NCI-H1092 (cell line): ENCODE results near the gene PTGDS.

Experiments
- DNase-seq: peaks from one replicate; lab custom pipeline; 2025; lab: John Stamatoyannopoulos, UW

PTGDS gene

DNA sequence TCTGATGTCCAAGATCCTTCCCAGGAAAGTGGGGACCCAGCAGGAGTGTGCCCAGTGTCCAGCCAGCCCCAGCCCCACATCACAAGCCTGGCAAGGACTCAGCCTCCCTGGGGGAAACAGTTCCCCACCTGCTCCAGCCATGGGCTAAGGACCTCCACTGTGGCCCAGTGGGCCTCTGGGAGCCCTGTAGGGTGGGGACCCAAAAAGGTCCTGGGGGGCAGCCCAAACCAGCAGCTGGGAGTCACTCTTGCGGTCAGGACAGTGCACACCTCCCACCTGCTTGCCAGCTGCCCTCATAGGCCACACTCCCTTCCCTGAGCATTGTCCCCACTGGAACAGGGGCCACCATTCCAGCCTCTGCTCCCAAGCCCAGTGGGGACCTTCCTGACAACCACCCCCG is 49.1 kb downstream of the PTGDS start:
- DNase-seq, result no peak

DNA sequence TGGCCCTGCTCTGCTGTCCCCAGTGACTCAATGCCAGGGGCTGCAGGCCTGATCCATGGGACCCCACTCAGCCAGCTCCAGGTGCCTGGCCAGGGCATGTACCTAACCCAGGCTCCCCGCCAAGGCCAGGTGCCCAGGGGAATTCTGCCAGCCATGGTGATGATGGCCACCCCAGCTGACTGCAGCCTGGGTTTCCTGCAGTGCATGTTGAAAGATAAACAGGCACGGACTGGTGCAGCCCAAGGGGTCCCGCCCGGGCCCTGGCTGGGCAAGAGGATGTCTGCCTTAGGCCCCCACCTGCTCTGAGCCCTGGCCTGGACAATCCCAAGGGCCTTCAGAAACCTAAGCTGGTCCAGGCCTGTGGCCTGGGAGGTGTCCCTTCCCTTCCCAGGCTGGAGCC is 49.5 kb downstream of the PTGDS start:
- peak; percentile 31 for DNase-seq

DNA sequence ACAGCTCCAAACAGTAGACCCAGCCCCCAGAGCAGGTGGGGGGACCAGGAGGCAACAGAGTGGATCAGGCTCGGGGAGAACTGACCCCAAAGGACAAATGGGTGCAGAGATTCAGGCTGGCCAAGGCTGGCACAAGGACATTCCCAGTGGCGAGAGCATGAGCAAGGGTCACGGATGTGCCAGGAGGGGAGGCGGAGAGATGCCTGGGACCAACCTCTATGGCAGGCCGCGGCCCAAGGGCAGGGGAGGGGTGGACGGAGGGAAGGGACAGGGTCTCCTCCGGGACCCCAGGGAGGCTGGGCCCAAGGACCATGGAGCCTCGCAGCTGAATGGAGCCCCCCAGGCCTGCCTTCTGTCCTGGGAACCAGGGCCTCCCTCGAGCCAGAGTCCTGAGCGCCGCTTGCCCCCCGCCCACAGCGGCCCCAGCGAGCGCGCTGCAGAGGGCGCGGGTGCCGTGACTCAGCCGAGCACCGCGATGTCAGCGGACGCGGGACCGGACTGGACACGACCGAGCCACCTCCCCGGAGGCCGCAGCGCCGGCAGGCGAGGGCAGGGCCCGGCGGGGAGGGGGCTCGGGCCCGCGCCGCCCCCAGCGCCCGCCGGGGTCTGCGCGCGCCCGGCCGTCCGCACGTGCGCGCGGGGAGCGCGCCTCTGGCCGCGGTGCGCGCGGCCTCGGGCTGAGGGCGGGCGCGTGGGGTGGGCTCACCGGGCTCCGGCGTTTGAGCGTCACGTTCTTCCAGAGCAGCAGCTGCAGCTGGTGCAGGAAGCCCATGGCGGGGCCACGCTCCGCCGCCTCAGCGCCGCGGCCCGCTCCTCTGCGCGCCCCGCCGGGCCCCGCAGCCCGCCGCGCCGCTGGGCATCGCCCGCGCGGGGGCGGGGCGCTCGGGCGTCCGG is 50.3 kb downstream of the PTGDS start, which contains the start of gene ABCA2:
ABCA2 (minus strand) TSS at position 869 of the 894 bp plus-strand sequence; CDS start at position 772, 97 bp downstream.
- no peak for DNase-seq

DNA sequence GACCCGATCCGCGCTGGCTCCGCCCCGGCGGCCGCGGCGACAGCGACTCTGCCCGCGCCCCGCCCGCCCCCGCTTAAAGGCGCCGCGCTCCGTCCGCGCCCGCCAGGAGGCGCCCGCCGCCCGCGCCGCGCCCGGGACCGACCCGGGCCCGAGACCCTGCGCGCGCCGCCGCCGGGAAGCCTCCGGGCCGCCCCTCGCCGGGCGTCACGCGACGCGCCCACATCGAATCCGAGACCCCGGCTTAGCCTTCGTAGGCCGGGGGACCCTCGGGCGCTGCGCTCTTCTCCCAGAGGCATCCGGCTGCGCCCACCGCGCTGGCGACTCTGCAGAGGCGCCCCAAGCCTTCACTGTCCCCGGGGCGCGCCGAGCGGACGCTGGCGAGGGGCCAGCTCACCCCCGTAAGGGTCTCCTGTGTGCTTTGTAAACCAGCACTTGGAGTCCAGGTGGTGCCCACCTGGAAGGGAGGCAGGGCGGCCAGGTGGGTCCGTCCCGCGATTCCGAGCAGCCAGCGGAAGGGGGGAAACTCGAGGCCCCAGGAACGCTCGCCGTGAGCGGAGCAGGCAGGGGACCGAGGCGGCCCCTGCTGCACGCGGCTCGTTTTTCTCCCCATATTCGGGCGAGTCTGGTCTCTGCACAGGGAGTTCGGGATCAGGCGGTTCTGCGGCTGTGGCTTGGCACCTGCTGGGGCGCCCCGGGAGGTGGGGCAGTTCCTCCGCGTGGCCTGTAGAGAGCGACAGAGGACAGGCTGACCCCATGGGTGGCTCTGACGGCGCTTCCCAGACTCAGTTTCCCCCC is 51.2 kb downstream of the PTGDS start:
- peak; percentile 37 for DNase-seq

DNA sequence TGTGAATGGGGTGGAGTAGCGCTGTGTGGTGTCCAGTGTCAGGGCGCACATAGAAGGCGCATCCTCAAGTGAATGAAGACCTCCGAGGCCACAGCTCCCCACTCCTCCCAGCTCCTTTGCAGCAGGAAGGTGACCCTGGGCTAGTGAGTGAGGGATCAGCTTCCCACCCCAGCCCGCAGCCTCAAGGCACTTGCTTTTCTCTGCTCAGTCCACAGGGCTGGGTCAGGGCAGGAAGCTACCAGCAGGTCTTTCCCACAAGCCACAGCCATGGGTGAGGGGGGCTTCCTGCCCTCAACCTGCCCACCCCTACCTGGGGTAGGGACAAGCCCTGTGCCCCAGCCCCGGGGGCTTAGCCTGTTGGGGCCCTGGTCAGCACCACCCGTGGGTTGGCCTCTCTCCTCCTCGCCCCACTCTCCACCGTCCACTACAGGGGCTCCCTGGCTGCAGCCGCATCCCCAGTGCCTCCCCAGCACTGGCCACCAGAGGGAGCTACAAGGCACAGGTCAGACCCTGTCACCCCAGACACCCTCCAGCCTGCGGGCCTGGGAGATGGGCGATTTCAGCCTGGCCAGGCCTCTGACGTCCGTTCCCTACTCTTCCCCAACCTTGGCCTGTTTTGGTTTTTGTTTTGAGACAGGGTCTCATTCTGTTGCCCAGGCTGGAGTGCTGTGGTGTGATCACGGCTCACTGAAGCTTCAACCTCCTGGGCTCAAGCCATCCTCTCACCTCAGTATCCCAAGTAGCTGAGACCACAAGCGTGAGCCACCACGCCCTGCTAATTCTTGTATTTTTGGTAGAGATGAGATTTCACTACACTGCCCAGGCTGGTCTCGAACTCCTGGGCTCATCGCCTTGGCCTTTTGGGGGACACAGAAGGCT is 52.0 kb downstream of the PTGDS start:
- DNase-seq, result peak; percentile 29

DNA sequence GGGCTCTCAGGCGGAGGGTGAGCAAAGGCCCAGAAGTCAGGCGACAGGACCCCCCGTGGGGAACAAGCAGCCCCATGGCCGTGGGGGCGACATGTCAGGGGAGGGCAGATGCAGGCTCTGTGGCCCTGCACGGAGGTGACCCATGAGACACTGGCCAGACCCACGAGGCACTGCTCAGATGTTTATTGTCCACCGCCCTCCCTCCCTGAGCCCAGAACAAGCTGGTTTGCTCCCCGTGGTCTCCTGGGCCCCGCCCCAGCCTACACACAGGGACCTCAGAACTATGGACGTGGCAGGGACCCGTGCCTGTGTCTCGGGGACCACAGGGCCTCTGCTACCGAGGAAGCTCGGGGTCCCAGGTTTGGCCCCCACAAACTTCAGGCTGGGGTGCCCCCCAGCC is 52.7 kb downstream of the PTGDS start:
- DNase-seq, result no peak

DNA sequence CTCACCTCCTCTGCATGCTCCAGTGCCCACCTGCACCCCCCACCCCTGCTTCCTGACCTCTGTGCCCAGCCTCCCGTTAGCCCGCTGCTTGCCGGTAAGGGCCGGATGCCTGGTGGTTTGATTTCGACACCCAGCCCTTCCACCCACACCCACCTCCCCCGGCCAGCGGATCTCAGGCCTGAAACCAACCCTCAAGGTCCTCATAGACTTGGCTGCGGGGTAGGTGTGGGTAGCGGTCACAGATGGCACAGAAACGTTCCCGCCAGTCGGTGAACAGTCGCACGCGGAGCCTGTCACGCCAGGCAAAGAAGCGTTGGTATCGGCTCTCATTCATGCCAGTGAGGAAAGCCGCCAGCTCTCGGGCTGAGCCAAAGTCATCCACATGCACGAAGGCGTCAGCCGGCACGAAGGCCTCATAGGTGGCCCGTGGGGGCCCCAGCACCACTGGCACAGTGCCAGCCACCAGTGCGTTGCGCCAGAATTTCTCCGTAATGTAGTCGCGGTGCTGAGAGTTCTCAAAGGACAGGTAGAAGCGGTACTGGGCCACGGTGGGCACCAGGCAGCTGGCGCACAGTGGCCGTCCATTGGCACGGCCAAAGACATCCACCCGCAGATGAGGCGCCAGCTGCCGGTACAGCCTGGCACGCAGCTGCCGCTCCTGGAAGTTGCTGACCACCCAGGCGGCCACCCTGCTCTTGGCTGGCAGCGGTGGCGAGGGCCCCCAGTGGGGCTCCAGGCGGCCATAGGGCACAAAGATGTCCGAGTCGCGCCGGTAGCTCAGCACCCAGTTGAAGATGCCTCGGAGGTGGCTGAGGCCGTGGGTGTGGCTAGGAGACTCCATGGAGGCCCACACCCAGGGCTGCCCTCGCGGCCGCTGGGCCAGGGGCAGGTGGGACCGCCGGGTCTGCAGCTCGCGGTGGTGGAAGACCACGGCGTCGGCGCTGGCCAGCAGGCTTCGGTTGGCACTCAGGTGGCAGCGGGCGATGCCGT is 53.5 kb downstream of the PTGDS start:
- DNase-seq, result no peak
